CD4-positive, alpha-beta T cell treated with Interleukin-17A for 1 hour (primary cell): ENCODE results near the gene LAD1.
A peak's percentile ranks its signal among the peaks of the same experiment; 100 is the strongest.

ENCODE experiments used
- DNase-seq: peaks from one replicate; pipeline ENCODE4 v3.0.0-alpha.2; 2020

Gene LAD1

GRCh38 chr1:201414051-201414738, 15.1 kb upstream of the LAD1 start:
- DNase-seq, result no peak

DNA sequence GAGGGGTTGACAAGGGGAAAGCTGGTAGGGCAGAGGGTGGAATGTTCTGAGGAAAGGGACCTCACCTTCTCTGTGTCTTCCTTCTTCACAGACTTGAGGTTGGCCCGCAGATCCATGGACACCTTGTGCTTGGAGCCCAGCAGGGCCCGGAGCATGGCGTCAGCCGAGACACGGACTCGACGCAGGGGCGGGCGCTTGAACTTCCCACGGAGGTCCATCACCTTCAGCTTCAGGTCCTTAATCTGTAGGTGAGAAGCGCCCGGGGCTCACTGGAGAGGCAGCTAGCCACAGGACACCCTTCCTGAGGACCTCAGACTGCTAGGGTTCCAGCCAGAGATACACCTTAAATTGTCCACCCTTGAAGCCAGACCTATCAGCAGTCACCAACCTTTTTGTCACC, 12.2 kb upstream of the LAD1 start:
- DNase-seq, result no peak

GRCh38 chr1:201409440-201409839, 10.3 kb upstream of the LAD1 start:
- DNase-seq, result no peak

GRCh38 chr1:201408834-201409200, 9.7 kb upstream of the LAD1 start:
- no peak for DNase-seq

DNA sequence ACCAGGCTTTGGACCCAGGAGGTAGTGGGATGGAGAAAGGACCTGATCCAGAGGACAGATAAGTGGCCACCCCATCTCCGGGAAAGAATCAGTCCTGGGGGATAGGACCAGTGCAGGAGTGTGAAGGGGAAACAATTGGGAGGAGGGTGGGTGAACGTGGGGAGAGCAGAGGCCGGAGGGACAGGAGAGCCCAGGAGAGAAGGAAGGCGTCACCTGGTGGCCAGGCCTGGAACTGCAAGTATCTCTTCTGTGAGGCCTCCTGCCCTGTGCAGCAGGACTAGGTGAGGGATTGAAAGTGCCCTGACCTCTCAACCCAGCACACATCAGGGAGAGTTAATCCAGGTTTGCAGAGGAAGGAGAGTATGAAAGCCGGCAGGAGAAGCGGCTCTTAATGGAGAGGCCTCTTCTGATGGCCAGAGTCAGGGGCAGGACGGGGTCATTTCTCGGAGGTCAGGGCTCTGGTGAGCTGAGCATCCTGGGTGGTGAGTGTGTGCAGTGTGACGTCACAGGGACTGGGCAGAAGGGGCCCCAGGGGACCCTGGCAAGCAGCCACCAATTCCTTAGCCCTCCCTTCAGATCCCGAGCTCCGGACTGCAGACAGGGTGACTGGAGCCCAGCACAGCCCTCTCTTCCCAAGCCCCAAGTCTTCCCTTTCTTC, 9.2 kb upstream of the LAD1 start:
- peak; percentile 58 for DNase-seq

GRCh38 chr1:201406831-201407406, 7.8 kb upstream of the LAD1 start:
- DNase-seq, result no peak

GRCh38 chr1:201405484-201405831, 6.3 kb upstream of the LAD1 start:
- no peak for DNase-seq

- DNase-seq, result no peak
Measured at GRCh38 chr1:201404722-201405483, 5.8 kb upstream of the LAD1 start.

DNA sequence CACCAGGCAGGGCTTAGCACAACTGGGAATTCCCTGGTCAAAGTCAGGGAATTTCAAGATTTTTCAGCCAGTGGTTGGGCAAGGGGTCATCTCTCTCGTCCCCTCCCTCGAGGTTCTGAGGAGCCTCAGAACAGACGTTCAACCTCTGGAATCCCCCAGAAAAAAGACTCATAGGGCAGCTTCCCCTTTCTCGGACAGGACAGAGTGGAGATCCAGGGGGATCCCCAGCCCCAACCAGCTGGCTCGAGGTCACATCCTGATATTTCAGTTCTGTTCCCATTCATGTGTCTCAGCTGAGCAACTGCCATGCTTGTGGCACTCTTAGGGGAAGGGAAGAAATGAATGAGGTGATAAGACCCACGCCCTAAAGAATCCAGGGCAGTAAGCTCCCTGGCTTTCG, 4.9 kb upstream of the LAD1 start:
- DNase-seq, result peak; percentile 1

DNA sequence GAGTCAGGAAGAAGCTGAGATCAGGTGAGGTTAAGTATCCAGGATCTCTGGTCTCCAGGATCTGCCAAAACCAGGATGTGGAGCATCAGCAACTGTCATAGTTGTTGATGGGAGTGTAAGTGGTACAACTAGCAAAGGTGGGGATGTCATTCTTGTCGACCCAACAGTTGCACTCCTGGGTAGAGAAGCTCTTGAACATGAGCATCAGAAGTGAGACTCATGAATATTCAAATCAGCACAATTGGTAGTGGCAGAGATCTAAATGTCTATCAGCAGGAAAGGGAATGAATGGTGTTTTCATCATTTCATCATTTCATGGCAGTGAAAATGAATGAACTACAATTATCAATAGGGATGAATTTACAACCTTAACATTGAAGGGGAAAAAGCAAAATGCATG, 4.2 kb upstream of the LAD1 start:
- DNase-seq, result no peak

GRCh38 chr1:201401700-201402099, 2.6 kb upstream of the LAD1 start:
- DNase-seq, result no peak

DNA sequence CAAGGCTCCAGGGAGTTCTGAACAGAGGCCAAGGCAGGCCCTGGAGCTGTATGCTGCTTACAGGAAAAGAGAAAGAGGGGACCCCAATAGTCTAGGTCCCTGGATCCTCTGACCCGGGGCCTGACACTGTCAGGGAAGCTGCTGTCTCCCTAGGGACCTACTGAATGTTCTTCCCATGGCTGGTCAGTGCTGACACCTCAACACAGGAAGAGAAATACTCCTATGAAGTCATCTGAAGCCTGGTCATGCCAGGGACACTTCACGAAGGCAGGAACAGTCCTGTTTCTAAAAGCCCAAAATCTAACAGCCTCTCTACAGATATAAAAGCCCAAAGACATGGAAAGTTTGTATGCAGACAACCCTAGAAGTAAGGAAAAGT, 1.7 kb upstream of the LAD1 start:
- DNase-seq, result no peak

- no peak for DNase-seq
Measured at GRCh38 chr1:201400212-201400851, 1.2 kb upstream of the LAD1 start.

GRCh38 chr1:201399352-201400126, 415 bp upstream of the LAD1 start:
- no peak for DNase-seq

- no peak for DNase-seq
Measured at GRCh38 chr1:201397675-201398074, 1.4 kb downstream of the LAD1 start.

GRCh38 chr1:201396861-201397464, 2.2 kb downstream of the LAD1 start:
- no peak for DNase-seq

DNA sequence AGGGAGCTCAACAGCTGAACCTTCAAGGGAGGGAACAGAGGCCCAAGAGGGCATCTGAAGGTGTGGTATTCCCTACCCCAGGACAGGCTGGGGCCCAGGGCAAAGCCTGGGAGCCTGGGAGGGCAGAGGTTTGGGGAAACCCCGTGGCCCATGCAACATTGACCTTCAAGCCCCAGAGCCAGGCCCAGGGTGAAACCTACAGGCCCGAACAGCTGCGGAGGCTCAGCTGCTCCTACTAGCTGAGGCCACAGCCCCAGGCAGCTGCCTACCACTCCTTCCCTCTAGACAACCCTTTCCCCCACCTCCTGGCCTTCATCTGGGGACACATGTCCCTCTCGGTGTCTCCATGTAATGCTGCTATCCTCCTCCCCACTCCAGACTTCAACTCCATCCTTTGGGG, 3.2 kb downstream of the LAD1 start:
- no peak for DNase-seq

DNA sequence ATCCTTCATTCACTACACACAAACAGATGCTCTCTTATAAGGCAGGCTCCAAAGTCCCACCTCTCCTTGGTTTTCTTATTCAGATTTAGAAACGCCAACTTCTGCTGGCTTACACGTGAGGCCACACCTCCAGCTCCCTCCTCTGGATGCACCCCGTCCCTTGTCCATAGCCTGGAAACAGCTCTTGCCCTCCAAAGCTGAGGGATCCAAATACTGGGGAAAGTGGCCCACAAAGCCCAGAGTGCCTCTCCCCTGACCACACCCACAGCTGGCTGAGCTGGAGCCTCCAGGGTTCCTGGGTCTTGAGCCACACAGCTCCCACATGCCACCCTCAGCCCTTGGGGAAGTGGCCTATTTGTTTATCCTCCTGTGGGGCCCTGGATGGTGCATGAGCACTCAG, 4.5 kb downstream of the LAD1 start:
- DNase-seq, result no peak

- no peak for DNase-seq
Measured at GRCh38 chr1:201393076-201393475, 6.0 kb downstream of the LAD1 start.

DNA sequence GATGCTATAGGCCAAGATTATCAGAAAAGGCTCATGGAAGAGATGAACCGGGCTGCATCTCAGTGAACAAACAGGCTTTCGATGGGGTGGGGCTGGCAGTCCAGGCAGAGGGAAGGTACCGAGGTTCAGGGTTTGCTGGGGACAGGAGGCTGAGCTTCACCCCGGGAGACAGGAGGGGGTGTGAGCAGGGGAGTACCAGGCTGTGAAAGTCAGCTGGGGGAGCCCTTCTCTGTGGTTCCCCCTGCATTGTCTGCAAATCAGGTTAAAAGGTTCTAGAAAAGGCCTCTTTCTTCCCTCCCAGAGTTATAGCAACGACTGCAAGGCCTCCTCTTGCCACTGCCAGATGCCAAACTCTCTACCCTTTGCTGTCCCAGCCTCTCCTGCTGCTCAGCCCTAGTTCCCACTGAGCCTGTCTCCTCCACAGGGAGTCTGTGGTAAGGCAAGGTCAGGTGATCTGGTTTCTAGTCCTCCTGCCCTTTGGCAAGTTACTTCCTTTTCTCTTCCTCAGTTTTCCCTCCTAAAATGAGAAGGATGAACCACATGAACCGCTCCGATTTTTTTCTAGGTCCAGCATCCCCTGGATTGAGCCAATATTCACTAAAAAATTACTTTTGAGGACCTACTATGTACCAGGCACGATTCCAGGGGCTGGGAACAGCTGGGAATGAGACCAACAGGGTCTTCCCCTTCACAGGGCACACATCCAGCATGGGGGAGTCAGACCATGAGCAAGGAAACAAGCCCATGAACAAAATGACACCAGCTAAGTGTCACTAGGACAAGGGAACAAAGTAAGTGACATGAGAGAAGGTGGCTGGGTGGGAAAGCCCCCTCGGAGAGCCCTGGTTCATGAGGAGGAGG, 7.2 kb downstream of the LAD1 start:
- no peak for DNase-seq

- DNase-seq, result no peak
Measured at GRCh38 chr1:201391225-201391624, 7.9 kb downstream of the LAD1 start.
